Hematopoietic multipotent progenitor cell treated with erythropoietin and hydrocortisone succinate and interleukin-3 and kit ligand, for 8 days (in vitro differentiated cells): ENCODE results near the gene CARD11.

Experiments
- DNase-seq: peaks from one replicate; pipeline ENCODE4 v3.0.0-alpha.2; 2015

CARD11 gene

DNA sequence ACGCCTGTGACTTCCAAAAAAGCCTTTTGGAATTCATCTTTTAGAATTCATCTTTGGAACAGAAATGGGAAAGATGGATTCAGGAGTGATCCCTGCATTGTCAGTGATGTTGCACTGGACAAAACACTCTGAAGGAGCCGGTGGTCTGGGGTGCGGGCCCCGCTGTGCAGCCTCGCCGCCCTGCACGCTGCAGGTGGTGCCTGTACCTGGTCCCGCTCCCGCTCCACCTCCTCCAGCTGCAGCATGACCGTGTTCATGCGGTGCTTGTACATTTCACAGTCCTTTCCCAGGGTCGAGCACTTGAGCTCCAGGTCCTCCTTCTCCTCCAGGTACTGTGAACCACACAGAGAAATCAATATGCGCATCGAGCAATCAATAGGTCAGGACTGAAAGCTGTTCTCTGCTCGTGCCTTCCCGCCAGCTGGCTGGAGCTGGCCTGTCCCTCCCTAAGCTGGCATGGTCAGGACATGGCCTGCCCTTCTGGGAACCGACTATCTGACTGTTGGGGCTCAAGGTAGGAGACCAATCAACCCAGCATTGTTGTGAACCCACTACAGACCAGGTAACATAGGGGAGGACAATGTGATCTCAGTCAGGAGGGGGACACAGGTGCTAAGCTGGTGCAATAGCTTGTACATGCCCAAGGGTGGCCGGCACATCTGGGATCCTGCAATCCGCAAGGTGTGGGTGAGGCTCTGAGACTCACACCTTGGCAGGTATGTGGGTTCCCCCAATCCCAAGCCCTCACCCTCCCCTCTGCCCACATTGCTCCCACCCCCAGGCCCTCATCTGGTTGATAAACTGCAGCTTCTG is 105.8 kb downstream of the CARD11 start:
- no peak for DNase-seq

DNA sequence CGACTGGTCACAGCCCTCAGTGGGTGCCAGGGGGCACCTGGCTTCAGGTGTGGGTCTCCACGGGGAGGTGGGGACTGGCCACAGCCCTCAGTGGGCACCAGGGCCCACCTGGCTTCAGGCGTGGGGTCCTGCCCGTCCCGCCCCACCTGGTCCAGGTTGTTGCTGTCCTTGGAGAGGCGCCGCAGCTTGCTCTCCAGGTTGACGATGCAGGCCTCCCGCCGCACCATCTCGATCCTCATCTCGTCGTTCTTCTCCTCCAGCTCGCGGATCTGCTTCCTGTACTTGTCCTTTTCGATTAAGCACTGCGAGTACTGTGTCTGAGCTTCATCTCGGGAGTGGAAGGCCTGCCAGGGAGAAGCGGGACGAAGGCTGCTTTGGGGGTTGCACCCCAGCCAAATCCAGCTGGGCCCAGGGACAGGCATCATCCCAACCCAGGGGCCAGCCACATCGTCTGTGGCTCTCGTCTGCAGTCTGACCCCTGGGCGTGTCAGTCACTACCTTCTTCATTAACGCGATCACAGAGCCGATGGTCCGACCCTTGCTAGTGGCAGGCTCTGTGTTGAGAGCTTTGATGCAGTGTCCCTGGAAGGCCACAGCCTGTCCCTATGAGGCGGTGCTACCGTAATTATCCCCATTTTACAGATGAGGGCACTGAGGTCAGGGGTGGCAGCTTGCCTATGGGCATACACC is 106.6 kb downstream of the CARD11 start:
- DNase-seq: no peak

GRCh38 chr7:2936301-2936700 is 107.4 kb downstream of the CARD11 start:
- no peak for DNase-seq

- DNase-seq: no peak
Observed at GRCh38 chr7:2934984-2935740, 108.5 kb downstream of the CARD11 start.

- DNase-seq: no peak
Observed at GRCh38 chr7:2934211-2934731, 109.4 kb downstream of the CARD11 start.

DNA sequence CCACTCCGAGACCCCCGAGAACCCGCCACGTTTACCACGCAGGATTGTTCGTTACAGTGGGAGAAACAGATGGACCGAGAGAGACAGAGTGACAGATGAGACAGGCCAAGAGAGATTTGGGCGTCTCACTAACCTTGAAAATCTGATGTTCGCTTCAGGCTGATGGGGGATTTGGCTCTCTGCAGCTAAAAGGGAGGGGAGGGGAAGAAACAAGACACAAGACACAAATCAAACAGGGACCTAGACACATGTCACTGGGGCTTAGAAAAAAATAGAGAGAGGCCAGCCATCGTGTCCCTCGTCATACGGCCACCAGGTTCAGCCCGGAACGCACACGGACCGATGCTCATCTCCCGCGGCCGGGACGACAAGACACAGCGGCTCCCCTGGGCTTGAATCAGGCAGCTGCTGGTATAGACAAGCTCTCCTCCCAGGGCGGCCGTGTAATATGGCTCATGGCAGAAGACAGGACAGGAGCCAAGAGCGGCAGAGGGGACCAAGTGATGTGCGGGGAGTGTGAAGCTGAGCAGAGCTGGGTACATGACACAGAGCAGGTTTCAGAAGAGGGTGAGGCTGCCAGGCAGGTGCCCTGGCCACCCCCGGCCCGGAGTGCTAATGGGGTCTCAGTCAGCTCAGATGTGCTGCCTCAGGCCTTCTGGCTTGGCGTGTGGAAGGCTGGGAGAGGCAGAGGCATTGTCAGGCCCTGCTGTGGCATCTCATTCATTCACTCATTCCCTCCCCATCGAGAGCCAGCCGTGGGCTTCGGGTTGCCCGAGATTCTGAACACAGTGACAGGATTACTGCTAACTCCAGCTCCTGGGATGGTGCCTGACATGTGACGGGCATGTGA is 111.0 kb downstream of the CARD11 start:
- no peak for DNase-seq

DNA sequence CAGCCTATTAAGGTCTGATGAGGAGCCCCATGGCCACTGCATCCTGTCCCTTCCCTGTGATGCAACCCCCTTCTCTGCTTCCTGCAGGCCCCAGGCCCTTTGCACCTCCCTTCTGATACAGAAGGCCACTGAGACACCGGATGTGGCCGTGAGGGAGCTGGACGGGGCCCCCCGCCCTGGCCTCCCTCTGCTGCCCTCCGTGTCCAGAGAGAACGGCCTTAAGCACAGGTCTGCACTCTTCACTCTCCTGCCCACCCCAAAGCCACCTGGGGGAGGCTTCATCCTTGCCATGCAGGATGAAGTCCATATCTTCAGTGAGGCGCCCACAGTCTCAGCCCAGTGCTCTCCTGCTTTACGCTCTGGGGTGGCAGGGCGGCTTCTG is 112.6 kb downstream of the CARD11 start:
- DNase-seq: no peak

GRCh38 chr7:2930310-2931033 is 113.2 kb downstream of the CARD11 start:
- no peak for DNase-seq

DNA sequence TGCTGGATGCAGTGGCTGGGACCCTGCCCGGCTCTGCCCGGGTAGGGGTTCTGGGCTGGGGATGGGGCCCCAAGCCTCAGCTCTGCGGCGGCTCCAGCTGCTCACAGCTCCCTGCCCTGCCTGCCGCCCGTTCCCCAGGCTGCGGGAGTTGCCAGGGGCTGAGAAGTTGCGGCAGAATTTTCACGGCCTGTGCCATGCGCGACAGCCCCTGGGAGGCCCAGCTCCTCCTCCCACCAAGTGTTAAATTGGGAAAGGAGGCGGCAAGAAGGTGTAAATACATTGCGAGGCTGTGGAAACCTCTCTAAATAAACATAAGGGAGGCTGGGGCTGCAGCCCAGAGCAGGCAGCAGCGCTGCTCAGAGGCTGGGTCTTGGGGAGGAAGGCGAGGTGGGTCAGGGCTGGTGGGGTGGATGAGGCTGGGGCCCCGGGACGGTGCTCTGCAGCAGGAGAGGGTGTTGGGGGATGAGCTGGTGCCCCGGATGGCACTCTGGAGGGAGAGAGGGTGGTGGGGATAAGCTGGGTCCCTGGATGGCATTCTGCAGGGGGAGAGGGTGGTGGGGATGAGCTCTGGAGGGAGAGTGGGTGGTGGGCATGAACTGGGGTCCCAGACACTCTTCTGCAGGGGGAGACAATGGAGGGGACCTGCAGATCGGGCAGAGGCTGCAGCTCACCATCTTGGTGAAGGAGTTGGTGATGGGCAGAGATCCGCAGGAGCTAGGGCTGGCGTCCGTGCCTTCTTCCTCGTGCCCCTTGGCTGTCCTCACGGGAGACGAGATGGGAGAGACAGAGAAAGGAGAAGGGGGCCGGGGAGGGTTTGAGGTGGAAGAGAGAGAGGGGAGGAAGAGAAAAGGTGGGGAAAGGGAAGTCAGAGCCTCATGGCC is 114.1 kb downstream of the CARD11 start:
- no peak for DNase-seq

DNA sequence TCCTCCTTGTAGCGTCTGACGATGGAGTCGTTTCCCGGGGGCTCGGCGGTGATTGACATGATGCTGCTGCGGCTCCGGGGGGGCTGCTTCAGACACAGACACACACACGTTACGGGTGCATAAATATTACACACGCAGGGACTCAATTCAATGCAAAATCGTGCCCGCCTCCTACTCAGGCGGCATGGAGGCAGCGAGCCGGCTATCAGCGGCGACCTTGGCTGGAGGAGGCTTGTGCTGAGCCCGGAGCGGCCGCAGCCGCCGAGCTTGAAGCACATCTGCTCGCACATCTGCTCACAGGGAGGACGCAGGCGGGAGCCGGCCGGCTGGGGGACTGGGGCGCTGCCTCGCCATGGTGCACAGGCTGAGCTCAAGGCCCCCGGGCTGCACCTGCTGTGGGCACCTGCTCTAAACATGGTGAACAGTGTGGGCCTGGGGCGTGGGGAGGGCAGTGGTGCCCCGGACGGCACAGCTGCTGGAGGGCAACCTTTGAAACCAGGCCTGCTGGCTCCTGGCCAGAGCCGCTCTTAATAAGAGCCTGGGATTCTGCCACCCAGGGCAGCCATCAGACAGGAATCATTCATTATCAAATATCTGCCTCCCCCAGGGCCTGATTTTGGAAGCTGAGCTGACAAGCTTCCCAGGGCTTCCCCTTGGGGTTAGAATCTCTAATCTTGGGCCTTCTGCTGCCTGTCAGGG is 114.9 kb downstream of the CARD11 start:
- DNase-seq: no peak

DNA sequence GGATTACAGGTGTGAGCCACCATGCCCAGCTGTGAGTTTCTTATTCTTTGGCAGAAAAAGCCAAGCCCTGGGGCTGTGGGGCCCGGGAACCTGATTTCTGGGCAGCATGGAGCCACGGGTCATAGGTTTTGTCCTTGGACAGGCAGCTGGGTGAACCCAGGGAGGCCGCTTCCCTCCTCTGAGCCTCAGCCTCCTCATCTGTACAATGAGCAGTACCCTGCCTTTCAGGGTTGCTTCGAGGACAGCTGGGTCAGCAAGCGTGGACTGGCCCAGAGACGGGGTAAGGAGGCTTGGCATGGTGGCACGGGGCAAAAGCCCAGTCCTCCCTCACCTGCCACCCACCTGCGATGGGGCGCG is 115.4 kb downstream of the CARD11 start:
- DNase-seq: no peak

DNA sequence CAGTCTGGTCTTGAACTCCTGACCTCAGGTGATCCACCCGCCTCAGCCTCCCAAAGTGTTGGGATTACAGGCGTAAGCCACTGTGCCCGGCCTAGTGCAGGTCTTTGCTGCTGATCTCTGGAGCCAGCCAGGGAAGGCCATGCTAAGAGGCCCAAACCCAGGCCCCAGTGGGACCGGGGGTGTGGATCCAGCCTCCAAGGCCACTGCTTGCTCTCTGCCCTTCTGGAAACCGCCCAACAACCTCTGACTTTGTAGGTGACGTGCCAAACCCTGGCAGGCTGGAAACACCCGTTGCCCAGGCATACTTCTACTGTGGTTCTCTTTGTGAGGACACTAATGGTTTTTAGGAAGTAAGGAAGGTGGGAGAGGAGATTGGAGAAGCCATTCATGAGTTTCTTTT is 116.1 kb downstream of the CARD11 start:
- DNase-seq: no peak

- no peak for DNase-seq
Observed at GRCh38 chr7:2926896-2927405, 116.7 kb downstream of the CARD11 start.

- DNase-seq: no peak
Observed at GRCh38 chr7:2926120-2926895, 117.4 kb downstream of the CARD11 start.

DNA sequence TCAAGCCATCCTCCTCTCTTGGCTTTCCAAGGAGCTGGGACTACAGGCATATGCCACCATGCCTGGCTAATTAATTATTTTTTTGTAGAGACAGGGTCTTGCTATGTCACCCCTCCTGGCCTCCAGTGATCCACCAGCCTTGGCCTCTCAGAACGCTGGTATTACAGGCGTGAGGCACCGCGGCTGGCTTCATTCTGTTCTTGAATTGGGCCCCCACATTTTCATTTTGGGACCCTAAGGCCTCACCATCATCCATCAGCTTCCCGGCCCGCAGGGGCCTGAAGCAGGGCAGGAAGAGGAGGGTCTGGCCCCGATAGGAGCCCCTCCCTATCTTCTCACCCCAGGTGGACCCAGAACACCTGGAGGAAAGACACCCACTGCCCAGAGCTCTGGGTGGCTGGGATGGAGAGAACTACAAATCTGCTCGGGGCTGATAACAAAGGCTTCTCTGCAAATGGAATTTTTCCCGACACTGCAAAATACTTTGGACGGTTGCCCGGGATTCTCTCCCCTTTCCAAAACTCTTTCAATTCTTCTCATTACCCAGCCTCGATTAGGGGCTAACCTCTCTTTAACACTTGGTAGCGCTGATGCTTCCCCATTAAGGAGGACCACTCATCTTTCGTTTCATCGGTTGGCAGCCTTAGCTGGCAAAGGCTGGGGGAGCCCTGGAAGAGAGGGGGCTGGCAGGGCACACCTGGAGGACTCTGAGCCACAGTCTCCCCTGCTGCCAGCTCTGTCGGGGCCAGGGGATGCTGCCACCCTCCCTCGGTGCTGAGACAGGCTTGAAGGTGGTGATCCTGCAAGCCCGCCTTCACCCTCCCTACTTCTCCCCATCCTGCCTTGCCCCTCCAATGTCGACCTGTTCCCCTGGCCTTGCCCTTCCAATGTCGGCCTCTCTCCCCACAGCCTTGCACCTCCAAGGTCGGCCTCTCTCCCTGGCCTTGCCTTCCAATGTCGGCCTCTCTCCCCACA is 118.5 kb downstream of the CARD11 start:
- no peak for DNase-seq

- no peak for DNase-seq
Observed at GRCh38 chr7:2923886-2924574, 119.6 kb downstream of the CARD11 start.

DNA sequence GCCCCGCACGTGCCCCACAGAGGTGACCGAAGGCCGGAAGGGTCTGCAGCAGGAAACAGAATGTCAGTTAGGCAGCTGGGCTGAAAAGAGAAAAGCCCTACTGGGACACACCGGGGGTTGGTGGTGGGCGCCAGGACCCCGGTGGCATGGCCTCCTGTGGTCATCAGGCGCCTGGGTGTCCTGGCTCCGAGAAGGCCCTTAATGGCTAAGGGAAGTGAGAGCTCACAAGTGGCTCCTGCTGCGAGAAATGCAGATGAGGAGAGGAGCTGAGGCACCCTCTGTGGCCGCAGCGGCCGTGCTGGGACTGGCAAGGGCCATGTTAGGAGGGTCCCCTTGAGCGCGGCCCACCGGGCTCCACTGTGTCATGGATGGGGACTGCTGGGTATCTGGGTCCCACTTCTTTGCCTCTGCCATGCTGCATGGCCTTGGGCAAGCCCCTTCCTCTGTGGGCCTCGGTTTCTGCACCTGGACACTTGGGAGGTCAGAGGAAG is 120.3 kb downstream of the CARD11 start:
- DNase-seq: no peak
